Stimulated activated CD4-positive, alpha-beta T cell treated with anti-CD3 and anti-CD28 coated beads, Interleukin-2, amount 100 ng/mL, for 4 hours (primary cell): Measurements from ENCODE around the gene PCNX2.

ENCODE experiments used
- DNase-seq: peaks from one replicate; pipeline ENCODE4 v3.0.0-alpha.2; 2020; ENCODE audit warnings: low read depth

The PCNX2 gene

DNA sequence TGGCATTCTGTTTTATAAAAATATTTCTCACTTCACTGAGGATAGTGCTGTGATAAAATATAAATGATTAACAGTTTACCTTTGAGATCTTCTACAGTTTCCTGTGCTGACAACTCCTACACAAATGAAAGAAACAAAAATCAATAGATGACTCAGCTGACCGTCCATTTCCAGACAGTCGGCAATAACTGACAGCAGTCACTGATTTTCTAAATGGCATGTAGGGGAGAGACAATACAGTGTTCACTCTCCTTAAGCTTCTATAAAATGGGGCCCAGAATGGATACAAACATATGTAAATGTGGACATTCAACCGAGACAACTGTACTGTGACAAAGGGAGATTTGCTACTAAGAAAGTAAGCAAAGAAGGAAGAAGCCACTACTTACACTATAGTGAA lies 34.3 kb downstream of the PCNX2 start:
- DNase-seq = no peak

DNA sequence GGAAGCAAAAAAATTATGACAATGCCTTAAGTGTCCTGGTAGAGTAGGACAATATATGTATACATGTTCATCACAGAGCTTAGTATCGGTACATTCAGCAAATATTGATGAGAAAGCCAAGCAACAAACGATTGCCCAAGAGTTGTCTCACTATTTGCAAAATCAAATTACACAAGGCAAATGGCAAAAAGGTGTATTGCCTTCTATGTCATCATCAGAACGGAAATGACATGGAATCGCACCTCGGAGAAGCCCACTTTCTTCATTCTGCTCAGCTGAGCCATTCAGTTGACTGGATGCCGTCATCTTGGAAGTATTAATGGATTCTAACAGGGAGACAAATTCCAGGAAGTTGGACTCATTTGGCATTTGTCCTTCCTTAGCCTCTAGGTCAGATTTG lies 37.7 kb downstream of the PCNX2 start:
- DNase-seq = no peak

DNA sequence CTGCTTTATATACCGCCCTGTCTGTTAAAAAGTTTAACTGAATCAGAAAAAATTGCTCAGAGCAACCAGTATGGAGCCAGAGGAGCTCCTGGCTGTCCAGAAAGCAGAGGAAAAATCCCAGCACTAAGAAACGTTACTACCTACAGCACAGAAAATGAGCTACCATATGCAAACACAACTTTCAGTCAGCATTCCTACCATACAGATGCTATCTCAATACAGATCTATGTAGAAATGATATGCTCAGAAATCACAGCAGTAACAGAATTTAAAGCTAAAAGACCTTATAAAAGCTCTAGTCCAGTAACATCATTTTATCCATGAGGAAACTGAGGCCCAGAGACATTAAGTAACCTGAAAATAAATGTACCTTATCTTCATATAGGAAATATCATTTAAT lies 38.7 kb downstream of the PCNX2 start:
- no peak for DNase-seq

DNA sequence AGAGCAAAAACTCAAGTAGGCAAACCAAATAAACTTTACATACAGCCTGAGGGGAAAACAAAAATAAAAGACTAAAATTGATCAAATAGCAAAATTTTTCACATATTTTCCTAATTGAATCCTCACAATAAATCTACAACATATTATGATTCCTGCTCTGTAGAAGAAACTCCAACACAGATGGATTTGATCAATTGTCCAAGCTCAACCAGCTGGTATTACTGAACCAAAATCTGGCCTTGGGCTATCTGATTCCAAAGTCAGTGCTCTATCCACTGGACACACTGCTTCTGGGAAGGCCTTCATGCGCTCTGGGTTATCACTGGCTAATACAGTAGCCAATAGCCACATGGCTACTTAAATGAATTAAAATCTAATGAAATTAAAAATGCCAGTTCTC lies 39.3 kb downstream of the PCNX2 start:
- DNase-seq = no peak

DNA sequence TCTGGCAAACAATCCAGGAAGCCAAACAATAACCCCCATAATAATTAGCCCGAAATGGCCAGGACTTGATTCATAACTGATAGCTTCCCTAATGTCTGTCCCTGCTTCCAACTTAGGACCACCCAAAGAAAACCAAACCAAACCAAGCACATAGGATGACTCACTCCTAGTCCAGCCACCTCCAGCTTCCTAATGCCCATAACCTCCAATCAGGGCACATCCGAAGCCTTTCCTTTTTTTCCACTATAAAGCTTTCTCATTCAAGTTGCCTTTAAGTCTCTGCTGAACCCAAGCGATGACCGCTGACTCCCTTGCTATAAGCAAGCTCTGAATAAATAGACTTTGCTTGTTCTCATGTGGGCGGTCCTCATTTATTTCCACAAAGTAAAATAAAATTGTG lies 40.4 kb downstream of the PCNX2 start:
- DNase-seq = no peak

DNA sequence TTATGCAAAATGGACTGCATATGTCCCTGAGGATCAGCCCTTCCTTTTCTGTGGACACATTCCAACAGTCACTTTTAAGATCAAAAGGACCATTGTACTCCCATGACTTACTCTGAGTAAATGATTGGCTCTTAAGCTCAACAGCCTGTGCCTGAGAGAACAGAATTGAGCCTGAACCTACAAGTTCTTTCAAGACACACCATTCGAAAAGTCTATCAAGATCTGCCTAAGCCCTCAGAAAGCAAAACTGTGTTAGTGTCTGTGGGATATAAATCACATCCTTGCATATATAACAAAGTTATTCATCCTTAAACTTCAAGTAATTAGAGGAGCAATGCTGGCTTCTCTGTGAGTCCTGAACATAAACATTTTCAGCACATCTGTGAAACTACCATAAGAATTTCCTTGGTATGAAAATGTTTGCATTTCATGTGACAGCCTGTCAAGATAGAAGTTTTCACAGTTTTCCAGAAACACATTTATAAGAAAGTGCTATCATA lies 41.6 kb downstream of the PCNX2 start:
- DNase-seq = no peak

DNA sequence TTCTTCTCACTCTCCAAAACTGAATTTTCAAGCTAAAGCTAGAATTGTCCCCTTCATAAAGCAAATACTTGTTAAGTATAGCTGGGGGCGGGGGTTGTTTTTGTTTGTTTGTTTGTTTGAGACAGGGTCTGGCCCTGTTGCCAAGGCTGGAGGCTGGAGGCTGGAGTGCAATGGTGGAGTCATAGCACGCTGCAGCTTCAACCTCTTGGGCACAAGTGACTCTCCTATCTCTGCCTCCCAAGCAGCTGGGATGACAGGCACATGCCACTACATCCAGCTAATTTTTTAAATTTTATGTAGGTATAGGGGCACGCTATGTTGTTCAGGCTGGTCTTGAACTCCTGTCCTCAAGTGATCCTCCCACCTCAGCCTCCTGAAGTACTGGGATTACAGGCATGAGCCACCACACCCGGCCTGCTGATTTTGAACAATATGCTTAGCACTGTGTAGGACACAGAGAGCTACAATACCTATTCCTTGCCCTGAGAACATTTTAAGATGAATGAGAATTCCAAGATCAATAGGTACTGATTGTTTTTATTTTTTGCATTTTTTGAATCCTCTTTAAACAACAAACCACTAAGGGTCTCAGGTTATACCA lies 42.2 kb downstream of the PCNX2 start:
- DNase-seq = no peak

DNA sequence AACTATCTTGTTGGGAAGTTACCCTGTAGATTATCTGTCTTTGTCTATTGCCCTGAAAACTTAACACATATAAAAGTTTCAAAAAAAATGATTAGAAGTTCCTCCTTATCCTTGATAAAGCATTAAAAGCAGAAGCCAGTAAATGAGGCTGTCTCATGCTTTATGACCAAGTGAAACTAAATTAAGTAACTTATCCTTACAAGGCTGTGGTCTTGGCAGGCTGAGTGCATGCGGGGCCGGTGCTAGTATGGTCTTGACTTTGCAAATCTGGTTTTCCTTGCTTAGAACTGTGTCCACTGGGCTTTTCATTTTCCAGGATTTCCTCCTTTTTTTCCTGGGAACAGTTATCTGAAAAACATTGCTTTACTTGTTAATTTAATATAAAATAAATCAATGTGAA lies 43.1 kb downstream of the PCNX2 start:
- DNase-seq = no peak

DNA sequence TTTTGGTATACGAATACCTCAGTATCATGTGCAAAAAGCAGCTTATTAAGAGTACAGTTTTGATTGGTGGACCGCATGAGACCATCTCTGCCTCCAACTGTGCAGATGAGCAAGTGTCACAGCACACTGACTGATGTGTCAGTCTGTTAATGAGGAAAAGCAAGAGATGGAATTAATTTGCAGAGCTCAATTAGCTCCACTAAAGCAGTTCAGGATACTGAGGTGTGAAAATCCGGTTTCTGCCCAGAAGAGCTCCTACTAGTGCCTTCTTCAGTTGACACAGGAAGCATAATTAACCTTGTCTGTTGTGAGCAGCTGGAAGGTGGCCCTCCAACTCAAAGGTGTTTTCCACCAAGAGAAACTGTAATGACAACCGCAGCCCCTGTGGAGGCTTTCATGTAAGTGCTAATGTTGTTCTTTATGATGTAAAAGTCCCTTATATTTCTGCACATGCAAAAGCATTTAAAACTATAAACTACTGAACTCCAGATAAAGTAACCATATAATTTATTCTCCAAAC lies 44.3 kb downstream of the PCNX2 start:
- no peak for DNase-seq

DNA sequence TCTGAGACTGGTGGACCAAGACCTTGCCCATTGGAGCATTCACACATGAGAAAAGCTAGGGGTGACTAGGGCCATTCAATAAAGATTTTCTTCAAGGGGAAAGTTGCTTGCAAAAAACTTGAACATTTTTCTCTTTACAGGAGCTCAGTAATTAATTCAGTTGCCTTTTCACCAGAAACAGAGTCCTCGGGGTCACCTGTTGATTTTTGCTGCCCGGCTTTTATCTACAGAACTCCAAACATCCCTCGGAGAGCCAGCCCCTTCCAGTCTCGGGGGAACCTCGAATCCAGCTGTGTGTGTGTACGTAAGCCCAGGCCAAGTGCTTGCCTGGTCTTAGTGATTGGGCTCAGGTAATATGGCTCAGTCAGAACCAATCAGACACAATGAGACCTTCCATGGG lies 47.5 kb downstream of the PCNX2 start:
- no peak for DNase-seq

DNA sequence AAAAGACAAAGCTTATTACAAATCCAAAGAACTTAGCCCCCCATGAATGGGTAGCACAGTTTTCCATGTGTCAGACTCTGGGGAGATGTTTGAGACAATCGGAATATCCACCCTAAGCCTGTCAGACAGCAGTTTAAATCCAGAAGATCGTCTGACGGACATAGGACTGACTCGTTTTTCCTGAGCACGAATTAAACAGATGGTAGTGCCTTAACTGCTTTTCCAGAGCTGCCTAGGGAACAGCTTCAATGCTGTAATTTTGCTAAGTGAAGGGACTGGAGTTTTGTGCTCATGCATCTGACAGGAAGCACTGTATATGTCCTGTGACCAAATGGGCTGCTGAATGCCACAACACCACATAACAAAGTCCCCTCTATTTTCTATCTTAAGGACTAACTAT lies 48.6 kb downstream of the PCNX2 start:
- no peak for DNase-seq

DNA sequence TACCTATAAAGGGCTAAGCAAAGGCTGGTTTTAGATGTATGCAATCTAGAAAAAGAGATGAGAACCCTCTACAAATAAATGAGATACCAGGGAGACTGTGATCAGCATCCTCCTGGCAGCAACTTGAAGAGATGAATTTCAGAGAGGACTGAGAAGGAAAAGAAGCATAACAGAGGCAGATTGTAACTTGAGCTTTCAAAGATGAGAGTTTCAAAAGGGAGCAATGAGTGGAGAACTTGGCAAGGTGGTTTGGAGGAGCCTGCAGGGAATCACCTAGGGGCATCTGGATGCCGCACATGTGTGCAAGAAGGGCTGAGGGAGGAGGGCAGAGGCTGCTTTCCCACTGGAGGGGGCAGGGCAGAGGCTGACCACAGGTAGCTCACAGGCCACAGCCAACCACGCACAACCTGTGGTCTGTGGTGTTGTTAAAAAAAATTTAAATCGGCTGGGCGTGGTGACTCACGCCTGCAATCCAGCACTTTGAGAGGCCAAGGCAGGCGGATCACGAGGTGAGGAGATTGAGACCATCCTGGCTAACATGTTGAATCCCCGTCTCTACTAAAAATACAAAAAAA lies 50.2 kb downstream of the PCNX2 start:
- DNase-seq = no peak

DNA sequence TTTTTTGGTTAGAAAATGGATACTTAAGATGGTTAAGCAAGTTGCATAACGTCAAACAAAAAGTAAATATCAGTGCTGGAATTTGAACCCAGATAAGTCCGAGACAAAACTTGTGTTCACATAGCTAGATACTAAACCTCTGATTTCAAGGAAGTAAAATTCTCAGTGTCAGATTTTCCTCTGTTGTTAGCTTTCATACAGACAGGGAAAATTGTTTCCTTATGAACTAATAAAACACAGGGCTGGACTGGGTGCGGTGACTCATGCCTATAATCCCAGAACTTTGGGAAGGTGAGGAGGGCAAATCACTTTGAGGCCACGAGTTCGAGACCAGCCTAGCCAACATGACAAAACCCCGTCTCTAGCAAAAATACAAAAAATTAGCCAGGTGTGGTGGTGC lies 51.3 kb downstream of the PCNX2 start:
- DNase-seq = no peak

DNA sequence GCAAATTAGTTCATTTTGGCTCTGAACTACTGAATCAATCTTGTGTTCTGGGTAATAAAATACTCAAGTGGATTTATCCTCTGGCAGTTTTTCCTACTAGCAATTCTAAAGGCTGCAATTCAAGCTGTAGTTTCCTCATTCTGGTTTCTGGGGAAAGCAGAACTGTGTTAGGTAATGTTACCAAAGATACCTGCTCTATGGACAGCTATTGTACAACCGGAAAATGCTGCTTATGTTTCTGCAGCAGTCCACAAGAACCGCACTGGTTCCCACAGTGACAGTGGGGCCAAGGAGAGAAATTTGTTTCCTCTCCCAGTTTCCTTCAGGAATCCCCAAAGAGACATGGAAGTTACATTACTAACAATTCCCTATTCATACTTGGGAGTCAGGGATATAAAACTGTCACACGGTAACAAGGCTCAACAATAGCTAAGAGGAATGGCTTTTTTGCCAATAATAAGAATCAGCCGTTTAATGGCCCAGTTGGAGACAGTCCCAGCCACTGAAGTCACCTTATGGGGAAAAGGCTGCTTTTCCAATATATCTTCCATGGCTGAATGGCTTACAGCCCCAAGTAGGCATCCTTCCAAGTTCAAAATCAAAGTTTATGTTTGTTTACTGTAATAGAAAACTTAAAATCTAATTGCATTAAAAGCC lies 52.6 kb downstream of the PCNX2 start:
- no peak for DNase-seq

DNA sequence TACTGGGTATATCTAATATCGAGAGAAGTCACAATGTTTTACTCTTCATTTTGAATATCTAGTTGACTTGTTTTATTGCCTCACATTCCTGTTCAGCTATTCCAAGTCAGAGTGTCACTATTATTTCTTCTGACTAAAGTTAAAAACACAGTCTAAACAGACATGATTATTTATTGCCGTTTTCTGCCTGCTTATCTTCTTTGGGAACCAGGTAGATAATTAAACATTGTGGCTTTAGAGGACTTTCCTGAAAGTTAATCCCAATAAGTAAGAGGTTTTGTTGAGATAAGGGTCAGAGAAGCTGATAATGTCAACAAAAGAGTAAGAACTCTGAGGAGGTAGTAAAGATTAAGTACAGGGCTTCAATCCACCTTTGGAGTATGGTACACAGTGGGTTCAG lies 53.8 kb downstream of the PCNX2 start:
- no peak for DNase-seq

DNA sequence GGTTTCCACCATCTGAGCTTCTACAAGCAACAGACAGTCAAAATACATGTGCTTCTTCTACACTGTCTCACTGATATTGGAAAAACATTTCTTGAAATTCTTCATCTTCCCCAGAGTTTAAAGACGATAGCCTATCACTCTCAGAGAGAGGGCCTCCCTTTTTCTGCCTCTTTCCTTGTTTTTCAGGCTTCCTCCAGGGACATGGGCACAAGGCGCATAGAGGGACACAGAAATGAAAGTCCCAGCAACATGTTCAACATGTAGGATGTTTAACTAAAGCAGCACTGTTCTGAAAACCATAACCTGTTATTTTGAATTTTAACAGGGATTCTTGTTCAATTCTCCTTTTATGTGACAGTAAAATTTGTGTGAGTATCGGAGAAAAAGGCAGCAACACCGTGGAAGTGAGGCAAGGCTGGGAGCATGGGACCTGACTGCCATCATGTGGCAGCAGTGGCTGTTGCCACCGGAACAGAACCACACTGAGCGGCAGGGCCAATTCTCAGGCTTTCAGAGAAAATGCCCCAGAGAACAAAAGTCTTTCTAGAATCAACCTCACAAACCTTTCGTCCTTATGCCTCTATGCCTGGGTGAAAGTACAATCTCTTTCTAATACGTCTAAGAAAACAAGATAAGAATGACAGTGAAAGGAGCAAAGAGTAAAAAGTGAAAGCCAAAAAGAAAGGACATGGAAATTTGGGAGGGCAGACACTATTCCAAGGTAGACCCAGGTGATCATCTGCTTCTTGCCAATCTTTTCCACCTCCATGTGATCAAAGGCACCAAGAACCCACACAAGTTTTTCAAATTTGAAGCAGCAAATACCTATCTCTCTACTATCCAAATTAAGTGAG lies 54.5 kb downstream of the PCNX2 start:
- no peak for DNase-seq

DNA sequence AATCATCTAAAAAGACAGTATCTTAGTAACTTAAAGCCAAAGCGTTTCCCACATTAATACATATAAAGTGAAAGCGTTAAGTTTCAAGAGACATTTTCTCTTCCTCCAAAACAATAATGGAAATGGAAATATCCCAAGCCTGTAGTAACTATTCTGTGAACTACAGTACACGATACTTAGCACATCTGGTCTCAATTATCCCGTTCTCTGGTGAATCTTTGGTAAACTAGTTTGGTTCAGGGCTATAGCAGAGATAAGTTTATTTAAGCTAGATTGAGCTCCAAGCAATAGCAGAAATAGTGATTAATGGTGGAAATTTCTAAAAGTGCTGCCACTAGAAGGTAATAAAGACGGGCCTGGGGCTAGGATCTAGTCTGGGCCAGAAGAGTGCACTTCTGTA lies 55.2 kb downstream of the PCNX2 start:
- DNase-seq = no peak

DNA sequence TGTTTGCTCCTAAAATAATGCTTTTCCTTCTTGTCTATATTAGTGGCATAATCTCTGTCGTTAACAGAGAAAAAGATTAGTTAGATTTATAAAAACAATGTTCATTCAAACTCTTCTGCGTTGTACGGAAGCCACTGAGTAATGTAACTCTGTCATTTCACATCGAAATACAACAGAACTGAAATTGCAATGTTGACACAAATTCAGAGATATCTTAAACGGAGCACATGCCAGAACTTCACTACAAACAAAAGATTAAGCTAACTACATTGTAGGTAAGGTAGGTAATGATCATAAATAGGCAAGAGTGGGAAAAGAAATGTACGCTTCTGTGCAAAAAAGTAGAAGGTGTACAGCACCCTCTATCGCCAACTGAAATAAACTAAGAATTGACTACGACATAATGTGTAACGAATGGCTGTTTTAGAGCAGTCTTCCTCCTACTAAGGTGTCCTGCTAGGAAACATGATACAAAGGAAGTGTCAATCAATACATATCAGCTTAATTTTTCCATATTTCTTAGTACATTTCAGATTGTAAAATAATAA lies 56.6 kb downstream of the PCNX2 start:
- DNase-seq = no peak

DNA sequence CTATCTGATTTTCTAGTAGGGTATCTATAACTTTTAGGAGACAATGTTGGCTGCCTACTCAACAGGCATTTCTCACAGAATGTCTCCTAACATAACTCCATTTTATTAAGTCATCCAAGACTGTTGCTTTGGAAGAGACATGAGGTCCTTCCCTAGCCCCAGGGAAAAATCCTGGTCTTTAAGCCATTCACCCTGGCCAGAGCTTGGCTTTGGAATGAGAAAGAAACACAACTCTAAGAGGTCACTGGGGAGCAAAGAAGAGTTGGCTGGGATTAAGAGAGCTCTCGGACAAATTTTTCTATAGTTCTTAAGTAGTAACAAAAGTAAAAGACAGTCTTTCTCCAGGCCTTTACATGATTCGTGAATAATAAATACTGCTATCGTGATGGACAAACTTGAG lies 57.9 kb downstream of the PCNX2 start:
- DNase-seq = no peak

DNA sequence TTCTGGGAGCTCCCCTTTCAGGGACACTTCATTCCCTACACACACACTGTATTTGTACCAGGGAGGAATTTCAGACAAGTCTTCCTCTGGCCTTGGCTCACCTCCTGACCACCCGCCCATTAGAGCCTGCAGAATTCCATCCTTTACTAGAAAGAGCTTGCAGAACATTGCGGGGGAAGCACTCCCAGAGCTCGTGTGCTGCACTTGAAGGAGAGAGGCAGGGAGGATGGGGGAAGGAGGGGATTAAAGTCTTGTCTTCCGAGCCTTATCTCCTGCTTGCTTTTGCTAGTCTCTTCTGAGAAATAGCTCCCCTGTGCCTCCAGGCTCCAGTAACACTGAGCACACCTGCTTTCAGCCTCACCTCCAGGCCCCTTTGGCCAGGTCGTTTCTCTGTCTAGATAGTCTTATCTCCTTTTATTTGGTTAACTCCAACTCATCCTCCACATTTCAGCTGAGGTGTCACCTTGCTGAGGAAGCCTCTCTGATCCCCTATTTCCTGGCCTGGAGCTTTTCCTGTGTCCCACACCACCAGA lies 62.0 kb downstream of the PCNX2 start:
- DNase-seq = no peak

DNA sequence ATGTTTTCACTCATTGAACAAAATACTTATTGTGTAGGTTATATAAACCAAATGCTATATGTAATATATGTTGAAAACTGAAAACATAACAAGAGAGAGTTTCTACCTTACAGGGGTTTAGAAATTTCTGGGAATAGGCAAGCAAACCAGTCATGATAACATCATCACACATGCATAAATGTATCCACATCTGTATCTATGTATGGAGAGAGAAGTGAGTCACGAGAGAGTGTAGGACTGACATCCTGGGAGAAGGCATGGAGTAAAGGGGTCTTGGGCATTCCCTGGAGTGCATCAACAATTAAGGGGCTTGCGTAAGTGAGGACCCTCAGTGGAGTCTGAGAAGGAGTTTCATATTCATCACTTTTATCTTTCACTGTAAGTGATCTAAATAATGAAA lies 65.5 kb downstream of the PCNX2 start:
- no peak for DNase-seq

DNA sequence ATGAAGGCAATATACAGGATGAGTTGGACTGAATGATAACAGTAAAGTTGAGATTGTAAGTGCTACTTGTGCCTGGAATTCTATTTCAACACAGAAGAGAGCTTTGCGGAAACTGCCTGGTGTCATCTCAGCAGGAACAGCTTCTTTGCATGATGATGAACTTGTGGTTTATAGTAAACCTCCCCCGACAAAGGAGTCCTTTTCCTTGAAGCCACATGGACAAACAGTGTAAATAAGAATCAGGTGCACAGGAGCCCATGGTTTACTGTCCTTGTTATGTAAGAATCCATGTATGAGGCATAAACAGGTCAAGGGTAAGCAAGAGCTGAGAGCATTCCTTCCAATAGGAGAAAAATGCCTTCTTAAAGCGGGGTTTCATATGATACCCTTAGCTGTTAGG lies 66.2 kb downstream of the PCNX2 start:
- DNase-seq = no peak
